Colonic mucosa (tissue), 4 donors: ENCODE data around the gene PLEKHM3. TPM values are rescaled to one million over a fixed set of nuclear protein-coding genes. Genes with fewer than 3 reads are reported as not detected.

ENCODE experiments used
- DNase-seq: peaks from one replicate; pipeline ENCODE4 v3.0.0-alpha.2; 2020
- H3K27ac ChIP-seq: fragments of 200-600 bp; one replicate; pipeline ENCODE4 v1.8.0; 2021
- H3K27me3 ChIP-seq: fragments of 200-600 bp; one replicate; pipeline ENCODE4 v1.8.0; 2021
- H3K36me3 ChIP-seq: fragments of 200-600 bp; one replicate; pipeline ENCODE4 v1.8.0; 2021
- H3K4me1 ChIP-seq: fragments of 200-600 bp; one replicate; pipeline ENCODE4 v1.8.0; 2021; ENCODE audit warnings: mild to moderate bottlenecking
- H3K4me3 ChIP-seq: fragments of 200-600 bp; one replicate; pipeline ENCODE4 v1.8.0; 2021
- H3K9ac ChIP-seq, 2 donors: one replicate each; pipeline ENCODE4 v1.7.0; 2013; ENCODE audit warnings: control low read depth in 2 of 2, low read depth in 2 of 2, low read length in 2 of 2
- H3K9me3 ChIP-seq: fragments of 200-600 bp; one replicate; pipeline ENCODE4 v1.8.0; 2021
- intact Hi-C: fragments of 100-400 bp; cut with DNase I; formaldehyde crosslinking; loops from one replicate; pipeline ENCODE4 v1.14.1; 2022
- total RNA-seq, 2 donors: library from RNA; stranded (reverse); fragmentation: NEBNext Ultra II Directional in 1 of 2; extraction: Animal tissue kit (Norgen Biotek cat#: 25700) in 1 of 2; gene quantifications; one replicate each; pipeline ENCODE4 v1.2.1, GENCODE V29; 2021
- TF ChIP-seq, protein P1 (sequence below): fragments of 200-600 bp; IDR thresholded peaks from one replicate; pipeline ENCODE4 v1.8.0; 2022; ENCODE audit warnings: antibody characterized with exemption, mild to moderate bottlenecking
- donor health status: healthy.
- donor health status: DM: no; HTN: no; CAD: no.
- donor health status: DM: no; HTN: no; CAD: no.

PLEKHM3 gene
- total RNA-seq, 2 donors from 2014 or later = 5.7 to 8.3 TPM

DNA sequence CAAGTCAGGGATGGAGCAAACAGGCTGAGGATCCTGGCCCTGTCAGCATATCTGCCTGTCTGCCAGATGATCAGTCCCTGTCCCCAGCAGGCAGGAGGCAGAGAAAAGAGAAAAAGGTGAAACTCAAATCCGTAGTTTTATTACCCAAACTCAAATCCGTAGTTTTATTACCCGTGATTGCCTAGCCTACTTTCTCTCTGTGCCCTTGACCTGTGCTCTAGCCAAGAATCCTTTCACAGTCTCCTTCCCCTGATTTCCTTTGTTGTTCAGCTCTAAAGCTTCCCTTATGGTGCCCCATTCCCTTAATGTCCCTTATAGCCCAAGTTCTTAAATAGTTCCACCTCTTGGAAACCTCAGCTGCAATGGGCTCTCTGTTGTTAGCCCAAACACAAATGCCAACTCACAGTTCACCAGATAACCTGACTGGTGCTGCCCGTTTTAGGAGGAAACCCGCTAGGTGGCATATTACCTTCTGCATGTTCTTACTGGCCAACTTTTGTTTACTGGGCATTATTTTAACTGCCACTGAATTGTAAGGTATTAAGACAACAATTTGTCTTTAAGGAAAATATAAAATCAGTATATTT, 130.0 kb downstream of the PLEKHM3 start:
- Histone ChIP-seq H3K27ac (peak overlapping the region; percentile 59), H3K27me3 (no peaks in the 10 kb centered on the region), H3K9ac (peak overlapping the region in 1 of 2 donors; percentile 65), H3K4me3 (no peak overlapping the region), H3K9me3 (no peaks in the 10 kb centered on the region), H3K36me3 (no peaks in the 10 kb centered on the region), H3K4me1 (peaks cover 8% of the 10 kb centered on the region)
- TF ChIP-seq, protein P1, sequence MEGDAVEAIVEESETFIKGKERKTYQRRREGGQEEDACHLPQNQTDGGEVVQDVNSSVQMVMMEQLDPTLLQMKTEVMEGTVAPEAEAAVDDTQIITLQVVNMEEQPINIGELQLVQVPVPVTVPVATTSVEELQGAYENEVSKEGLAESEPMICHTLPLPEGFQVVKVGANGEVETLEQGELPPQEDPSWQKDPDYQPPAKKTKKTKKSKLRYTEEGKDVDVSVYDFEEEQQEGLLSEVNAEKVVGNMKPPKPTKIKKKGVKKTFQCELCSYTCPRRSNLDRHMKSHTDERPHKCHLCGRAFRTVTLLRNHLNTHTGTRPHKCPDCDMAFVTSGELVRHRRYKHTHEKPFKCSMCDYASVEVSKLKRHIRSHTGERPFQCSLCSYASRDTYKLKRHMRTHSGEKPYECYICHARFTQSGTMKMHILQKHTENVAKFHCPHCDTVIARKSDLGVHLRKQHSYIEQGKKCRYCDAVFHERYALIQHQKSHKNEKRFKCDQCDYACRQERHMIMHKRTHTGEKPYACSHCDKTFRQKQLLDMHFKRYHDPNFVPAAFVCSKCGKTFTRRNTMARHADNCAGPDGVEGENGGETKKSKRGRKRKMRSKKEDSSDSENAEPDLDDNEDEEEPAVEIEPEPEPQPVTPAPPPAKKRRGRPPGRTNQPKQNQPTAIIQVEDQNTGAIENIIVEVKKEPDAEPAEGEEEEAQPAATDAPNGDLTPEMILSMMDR = no peak
- intact Hi-C loops = no loop called here
- peak; percentile 57 for DNase-seq

DNA sequence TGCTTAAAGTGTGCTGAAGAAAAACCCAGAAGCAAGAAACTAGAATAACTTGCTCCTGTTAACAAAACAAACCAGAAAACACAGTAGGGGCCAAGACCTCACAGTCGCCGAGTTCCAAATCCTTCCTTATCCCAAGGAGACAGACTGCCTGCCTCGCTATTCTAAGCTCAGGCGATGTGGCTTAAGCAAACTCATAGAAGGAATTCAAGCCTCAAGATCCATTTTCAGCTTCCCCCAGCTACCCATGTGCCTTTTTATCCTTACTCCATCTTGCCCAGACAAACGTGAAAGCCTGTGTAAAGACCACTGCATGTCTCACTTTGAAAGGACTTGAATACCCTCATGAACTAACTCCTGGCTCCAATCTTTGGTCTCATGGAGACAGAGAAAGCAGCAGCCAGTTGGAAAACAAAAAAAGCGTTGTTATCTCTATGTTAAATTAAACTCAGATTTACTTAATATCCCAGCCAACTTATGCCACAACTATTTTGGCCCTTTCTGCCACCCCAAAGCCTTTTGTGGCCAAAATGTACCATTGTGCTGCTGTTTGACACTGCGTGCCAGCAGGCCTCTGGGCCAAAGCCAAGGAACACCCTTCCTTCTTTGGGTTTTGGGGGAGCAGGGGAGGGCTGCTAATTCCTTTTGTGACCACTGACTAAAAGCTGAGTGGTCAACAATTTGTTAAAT, 132.5 kb downstream of the PLEKHM3 start:
- Histone ChIP-seq H3K27me3 (no peaks in the 10 kb centered on the region), H3K4me1 (peaks cover 8% of the 10 kb centered on the region), H3K27ac (no peak overlapping the region), H3K4me3 (no peak overlapping the region), H3K9ac (no peak overlapping the region), H3K9me3 (no peaks in the 10 kb centered on the region), H3K36me3 (no peaks in the 10 kb centered on the region)
- TF ChIP-seq, protein P1 = no peak
- DNase-seq = no peak
- intact Hi-C loops = no loop called here

DNA sequence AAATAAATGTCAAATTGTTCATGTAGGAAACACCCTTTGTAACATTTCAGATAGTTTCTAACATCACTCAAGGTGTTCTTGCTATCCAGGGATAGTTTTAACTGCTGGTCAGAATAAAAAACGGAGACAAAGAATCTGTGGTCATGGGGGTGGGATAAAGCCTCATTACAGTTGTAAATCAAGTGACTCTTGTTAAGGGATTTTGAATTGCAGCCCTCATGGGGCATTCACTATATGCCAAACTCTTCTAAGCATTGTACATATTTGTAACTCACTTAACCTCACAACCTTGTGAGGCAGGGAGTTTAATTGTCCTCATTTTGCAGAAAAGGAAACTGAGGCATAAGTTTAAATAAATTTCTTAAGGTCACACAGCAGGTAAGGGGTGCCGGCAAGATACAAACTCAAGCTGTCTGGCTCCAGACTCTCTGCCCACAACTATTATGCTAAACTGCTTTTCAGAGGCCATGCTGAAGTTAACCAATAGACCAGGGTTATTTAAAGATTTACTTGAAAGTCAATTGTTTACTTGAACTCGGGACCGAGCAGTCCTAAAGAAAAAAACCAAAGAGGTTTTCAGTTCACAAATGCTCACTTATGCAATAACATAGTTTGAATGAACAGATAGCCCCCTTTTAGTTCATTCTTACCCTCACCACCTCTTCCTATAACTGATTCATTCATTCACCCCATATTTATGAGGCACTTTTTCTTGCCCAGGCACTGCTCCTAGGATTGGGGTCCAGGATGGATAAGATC, 134.1 kb downstream of the PLEKHM3 start:
- DNase-seq = no peak
- no peak overlapping the region for H3K27ac ChIP-seq
- no peaks in the 10 kb centered on the region for H3K27me3 ChIP-seq
- TF ChIP-seq, protein P1 = no peak
- H3K36me3 ChIP-seq = no peaks in the 10 kb centered on the region
- H3K4me1 ChIP-seq = peaks cover 8% of the 10 kb centered on the region
- no peaks in the 10 kb centered on the region for H3K9me3 ChIP-seq
- intact Hi-C loops = no loop called here
- no peak overlapping the region for H3K9ac ChIP-seq
- no peak overlapping the region for H3K4me3 ChIP-seq

DNA sequence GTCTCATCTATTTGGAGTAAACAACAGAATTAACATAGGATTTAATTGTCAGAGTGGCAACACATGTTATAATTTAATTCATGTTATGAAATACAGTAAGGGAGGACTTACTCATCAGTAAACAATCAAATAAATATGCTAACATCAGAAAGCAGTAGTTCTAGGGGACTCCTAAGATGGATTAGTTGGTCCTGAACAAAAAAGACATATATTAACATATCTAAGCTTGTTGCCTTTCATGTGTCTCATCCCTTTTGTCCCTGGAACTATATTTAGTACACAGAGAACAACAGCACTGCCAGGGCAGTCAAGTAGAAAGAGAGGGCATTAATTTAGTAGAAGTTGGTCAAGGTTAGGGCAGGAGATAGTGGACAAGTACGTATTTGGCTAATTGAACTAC, 137.8 kb downstream of the PLEKHM3 start:
- no peak overlapping the region for H3K27ac ChIP-seq
- H3K4me3 ChIP-seq = no peak overlapping the region
- no peak for DNase-seq
- no peaks in the 10 kb centered on the region for H3K4me1 ChIP-seq
- no peak overlapping the region for H3K9ac ChIP-seq
- intact Hi-C loops = no loop called here
- no peaks in the 10 kb centered on the region for H3K27me3 ChIP-seq
- no peaks in the 10 kb centered on the region for H3K9me3 ChIP-seq
- TF ChIP-seq, protein P1 = no peak
- no peaks in the 10 kb centered on the region for H3K36me3 ChIP-seq

DNA sequence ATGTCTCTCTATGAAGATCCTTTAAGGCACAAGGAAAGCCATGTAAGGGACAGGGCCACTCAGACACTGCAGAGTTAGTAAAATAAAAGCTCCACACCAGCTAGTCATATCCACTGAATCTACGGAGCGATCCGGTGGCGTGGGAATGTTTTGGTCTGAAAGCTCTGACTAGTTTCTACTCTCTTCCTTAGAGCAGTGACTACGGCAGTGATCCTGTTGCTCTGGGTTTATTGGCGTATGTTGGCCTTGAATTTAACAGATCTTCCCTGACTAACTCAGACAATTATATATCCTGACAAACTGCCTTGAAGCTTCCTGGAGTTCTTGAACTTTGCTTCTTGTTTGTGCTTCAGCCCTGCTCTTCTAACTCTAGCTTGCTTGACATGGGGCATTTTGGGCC, 140.3 kb downstream of the PLEKHM3 start:
- Histone ChIP-seq H3K27ac (peak overlapping the region; percentile 76), H3K9me3 (no peaks in the 10 kb centered on the region), H3K4me3 (no peak overlapping the region), H3K36me3 (no peaks in the 10 kb centered on the region), H3K9ac (peak overlapping the region in 1 of 2 donors; percentile 73), H3K4me1 (no peaks in the 10 kb centered on the region), H3K27me3 (no peaks in the 10 kb centered on the region)
- intact Hi-C loops = no loop called here
- peak; percentile 58 for DNase-seq
- TF ChIP-seq, protein P1 = no peak
